HT-29 (cell line): ENCODE data around the gene RAN. TPM values are rescaled to one million over a fixed set of nuclear protein-coding genes. Genes with fewer than 3 reads are reported as not detected.
"Not testable (repeated sequence)": the region's sequence is repeated elsewhere in the genome, so short reads cannot be mapped to it uniquely, and the experiment has no call there.

Experiments used
- DNase-seq: peaks from one replicate; pipeline ENCODE4 v3.0.0-alpha.2; 2015; ENCODE audit warnings: low spot score
- total RNA-seq: library from RNA; depleted of rRNA; stranded (reverse); fragments of >200 nt; shearing (Covaris generic); gene quantifications from 2 replicates; pipeline ENCODE4 v1.2.3, GENCODE V29; 2014

Gene RAN
- total RNA-seq, 1 experiment from 2014 or later = 1,255 TPM

DNA sequence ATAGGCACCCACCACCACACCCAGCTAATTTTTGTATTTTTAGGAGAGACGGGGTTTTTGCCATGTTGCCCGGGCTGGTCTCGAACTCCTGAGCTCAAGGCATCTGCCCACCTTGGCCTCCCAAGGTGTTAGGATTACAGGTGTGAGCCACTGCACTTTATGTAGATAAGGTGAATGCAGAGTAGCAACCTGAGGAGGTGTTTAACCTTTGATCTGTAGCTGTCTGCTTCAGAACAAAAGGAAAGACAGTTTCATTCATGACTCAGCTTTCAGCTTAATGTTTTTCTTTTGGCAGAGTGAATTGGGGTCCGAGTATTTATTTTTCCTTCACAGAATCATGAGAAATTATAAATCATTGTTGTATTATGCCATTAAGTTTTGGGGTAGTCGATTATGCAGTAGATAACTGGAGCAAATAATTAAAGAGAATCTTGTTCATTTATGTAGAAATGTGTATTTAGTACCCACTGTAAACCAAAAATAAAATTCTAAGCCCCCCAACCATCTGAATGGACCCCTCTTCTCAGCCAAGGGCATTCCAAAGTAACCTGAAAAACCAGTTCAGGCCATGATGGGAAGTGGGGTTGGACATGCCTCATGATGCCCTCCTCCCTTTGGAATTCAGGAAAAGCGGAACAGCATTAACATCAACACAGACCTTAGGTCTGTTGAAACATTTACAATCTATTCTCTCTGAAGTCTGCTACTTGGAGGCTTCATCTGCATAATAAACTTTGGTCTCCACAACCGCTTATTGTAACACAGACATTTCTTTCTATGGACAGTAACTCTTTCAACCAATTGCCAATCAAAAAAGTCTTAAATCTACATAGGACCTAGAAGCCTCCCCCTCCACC lies 22.1 kb upstream of the RAN start:
- peak; percentile 70 for DNase-seq

DNA sequence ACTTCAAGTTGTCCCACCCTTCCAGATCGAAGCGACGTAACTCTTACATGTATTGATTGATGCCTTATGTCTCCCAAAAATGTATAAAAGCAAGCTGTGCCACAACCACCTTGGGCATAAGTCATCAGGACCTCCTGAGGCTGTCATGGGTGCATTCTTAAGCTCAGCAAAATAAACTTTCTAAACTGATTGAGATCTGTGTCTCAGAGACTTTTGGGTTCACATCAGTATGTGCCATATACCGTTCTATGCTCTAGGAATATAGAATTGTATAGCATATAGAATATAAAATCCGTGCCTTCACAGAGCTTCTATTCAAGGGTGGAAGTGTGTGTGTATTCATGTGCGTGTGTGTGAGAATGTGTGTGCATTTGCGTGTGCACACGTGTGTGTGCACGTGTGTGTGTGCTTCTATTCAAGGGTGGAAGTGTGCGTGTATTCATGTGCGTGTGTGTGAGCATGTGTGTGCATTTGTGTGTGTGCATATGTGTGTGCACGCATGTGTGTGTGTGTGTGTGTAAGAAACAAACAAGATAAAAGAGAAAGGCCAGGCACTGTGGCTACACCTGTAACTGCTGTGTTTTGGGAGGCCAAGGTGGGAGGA lies 21.3 kb upstream of the RAN start:
- no peak for DNase-seq

DNA sequence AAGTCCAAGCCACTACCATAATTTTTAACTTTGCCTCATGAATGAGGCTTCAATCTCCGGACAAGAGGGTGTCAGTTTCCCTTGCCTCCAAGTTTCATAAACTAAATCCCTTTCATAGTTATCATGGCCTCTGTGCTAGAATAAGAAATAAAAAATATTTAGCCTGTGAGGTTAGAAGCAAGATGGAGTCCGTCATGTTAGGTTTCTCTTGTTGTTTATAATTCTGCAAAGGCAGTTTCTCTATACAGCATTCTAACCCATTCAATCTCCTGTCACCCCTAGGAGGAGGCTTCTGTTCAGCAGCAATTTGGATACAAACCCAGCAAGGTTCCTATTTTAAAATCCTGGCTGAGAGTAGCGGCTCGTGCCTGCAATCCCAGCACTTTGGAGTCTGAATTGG lies 15.8 kb upstream of the RAN start:
- DNase-seq = no peak

DNA sequence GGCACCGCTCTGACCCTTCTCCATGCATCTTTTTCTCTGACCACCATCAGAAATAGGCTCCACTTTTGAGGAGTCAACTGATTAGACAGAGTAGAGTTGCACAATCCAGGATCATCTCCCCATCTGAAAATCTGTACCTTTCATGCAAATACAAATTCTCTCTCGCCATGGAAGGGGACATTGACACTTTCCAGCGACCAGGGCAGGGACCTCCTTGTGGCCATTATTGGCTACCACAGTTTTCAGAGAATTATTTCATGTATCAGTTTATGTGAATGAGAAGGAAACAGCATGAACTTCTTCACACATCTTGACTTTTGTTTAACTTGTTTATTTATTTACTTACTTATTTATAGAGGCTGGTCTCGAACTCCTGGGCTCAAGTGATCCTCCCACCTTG lies 13.8 kb upstream of the RAN start:
- no peak for DNase-seq

DNA sequence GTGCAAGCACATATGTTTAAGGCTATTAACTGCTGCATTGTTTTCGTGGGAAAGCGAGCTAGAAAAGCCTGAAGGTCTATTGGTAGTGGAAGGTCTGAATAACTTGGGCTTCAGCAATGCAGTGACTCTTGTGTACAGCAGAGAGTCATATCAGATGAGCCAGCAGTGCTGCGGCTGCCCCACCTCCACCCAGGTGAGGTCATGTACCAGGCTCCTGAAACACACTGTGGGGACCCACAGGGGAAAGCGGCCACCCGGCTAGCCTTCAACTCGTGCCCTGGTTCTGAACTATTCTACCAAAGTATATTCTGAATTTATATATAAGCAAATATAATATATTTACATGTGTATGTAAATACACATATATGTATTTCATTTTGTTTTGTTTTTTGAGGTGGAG lies 12.7 kb upstream of the RAN start:
- no peak for DNase-seq

DNA sequence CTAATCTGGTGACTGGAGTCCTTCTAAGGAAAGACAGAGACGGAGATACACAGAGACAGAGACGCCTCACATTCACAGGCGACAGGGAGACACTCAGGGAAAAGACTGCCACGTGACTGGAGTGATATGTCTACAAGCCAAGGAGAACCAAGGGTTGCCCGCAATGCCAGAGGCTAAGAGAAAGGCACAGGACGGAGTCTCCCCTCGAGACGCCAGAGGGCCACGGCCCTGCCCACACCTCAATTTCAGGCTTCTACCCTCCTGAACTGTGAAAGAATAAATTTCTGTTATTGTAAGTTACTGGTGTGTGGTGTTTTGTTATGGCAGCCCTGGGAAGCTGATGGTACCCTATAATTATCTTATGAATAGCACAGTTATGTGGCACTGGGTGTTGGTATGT lies 11.6 kb upstream of the RAN start:
- DNase-seq = no peak

DNA sequence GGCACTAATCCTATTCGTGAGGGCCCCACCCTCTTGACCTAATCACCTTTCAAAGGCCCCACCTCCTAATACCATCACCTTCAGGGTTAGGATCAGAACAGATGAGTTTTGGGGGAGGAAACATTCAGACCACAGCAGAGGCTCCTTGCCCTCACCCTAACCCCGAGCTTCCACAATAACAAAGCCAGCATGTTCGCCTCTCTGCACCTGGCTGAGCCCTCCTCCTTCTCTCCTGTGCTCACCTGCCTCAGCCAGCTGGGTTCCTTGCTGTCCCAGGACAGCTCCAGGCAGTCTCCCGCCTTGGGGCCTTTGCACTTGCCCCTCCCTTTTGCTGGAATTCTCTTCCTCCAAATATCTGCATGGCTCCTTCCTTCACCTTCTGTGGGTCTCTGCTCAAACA lies 9.7 kb upstream of the RAN start:
- no peak for DNase-seq

DNA sequence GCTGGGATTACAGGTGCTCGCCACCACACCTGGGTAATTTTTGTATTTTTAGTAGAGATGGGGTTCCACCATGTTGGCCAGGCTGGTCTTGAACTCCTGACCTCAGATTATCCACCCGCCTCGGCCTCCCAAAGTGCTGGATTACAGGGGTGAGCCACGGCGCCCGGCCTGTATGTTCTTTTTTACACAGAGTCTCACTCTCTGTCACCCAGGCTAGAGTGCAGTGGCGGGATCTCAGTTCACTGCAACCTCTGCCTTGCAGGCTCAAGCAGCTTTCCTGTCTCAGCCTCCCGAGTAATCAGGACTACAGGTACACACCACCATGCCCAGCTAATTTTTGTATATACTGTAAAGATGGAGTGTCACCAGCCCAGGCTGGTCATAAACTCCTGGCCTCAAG lies 9.1 kb upstream of the RAN start:
- DNase-seq = not testable (repeated sequence)

DNA sequence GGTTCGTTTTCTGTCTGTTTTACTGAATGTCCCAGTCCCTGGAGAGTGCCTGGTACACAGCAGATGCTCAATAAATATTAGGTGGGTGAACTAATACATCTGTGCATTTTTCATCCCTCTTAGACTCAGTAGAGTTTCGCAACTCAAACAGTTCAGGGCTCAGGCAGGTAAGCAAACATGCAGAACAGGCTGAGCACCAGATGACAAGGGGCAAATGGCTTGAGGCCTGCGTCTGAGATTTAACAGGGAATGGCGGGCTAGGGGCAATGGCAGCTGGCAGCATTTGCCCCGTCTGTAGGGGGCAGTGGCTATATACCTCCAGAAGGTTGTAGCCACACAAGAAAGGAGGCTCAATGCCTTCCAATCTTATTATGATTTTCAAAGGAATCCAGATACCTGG lies 8.6 kb upstream of the RAN start:
- no peak for DNase-seq

DNA sequence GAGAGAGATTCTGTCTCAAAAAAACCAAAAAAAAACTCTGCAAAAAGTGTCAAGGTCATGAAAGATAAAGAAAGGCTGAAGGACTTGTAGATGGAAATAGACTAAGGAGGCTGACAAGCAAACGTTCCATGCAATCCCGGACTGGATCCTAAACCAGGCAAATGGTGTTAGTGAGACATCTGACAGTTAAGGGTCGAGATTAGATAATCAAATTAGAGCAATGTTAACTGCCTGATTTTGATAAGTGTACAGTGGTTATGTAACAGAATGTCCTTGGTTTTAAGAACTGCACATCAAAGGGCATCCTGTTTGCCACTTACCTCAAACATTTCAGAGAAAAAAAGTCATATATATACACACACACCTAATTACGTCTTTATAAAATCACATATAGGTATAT lies 3.5 kb upstream of the RAN start:
- no peak for DNase-seq

DNA sequence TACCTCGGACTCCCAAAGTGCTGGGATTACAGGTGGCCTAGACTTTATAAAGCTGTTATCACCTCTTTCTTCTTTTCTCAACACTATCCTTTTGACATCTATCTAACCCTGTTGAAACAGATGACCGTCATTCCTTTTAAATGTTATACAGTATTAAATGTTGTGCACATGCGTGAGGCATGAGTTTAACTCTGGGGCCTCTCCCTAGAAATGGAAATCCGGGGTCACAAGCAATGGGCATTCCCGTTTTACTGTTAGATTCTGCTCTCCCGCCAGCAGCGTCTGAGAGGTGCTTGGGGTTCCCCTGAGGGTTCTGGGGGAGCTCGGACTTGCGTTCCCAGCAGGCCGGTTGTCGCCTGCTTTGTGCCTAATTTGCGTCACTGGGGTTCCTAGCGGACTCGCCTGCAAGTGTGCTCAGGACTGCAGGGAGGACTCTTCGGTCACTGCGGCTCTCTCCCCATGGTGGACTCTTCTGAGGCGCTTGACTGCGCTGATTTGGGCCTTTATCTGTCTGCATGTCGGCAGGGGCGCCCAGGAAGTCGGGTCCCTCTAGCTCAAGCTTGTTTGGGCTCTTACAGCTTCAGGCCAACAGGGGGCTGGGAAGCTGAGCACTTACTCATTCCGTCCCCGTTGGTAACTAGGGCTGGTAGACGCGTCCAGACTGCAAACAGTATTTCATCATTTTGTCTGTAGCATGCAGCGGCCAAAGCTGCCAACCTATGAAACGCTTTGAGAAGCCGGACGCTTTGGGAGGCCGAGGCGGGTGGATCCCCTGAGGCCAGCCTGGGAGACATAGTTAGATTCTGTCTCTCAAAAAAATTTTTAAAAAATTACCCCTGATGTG lies 1.2 kb upstream of the RAN start:
- peak; percentile 65 for DNase-seq

DNA sequence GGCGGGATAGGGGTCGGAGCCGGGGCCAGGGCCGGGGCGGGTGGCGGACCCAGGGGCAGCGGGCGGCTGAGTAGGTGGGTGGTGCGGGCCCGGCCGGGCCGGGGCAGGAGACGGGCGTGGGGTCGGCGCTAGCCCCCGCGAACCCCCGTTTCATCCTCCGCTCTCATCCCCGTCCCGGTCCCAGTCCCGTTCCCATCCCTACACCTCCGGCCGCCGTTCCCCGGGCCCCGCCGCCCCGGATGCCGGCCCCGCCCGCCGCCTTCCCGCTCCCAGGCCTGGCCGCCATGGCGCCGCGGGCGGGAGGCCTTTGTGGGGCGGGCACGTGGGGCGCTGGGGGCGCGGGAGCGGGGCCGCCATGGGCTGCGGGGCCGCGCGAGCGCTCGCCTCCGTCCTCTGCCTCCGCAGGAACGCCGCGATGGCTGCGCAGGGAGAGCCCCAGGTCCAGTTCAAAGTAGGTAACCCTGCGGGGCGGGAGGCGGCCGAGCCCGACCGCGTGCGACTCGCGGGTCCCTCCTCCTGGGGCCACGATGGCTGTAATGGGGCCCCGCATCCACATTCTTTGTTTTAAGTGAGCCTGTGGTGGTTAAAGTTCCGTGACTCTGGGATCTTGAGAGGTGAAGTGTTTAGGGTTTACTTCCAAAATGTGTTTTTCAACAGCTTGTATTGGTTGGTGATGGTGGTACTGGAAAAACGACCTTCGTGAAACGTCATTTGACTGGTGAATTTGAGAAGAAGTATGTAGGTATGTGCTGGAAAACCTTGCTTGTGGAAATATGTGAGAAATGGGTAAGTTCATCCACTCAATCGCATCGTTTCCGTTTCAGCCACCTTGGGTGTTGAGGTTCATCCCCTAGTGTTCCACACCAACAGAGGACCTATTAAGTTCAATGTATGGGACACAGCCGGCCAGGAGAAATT lies 572 bp downstream of the RAN start:
- peak; percentile 41 for DNase-seq

DNA sequence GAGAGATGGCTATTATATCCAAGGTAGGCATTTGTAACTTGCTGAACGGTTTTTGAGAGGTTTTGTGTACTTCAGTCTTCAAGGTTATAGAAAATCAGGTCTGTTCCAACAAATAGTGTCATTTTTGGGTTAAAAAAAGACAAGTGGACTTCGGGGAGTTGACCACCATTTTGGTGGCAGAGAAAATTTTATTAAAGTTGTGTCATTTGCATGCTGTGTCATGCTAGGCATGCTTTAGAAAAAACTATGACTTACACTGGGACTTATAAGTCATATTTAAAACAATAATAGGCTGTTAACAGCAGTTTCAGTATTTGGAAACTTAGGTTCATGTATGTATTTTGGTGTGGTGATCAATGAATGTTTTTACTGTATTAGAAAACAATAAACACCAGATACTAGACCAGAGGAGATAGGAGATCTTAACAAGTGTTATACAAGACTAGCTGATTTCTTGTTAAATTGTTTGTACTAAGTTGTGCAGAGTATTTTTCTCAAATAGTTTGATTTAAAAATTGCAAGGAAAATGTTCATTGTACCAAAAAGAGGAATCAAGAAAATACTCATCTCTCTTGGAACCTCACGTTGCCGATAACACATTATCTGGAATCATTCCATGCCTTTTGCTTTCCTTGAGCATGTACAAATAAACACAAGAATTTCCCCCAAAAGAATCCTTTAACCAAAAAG lies 1.4 kb downstream of the RAN start:
- no peak for DNase-seq

DNA sequence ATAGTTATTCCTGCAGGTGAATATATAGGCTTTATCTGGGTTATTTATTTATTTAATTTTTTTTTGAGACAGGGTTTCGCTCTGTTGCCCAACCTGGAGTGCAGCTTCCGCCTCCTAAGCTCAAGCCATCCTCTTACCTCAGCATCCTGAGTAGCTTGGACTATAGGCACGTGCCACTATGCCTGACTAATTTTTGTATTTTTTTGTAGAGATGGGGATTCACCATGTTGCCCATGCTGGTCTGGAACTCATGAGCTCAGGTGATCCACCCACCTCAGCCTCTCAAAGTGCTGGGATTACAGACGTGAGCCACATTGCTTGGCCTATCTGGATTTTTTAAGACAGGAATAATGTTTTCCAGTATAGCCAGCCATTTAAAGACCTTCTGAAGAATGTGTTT lies 2.0 kb downstream of the RAN start:
- no peak for DNase-seq

DNA sequence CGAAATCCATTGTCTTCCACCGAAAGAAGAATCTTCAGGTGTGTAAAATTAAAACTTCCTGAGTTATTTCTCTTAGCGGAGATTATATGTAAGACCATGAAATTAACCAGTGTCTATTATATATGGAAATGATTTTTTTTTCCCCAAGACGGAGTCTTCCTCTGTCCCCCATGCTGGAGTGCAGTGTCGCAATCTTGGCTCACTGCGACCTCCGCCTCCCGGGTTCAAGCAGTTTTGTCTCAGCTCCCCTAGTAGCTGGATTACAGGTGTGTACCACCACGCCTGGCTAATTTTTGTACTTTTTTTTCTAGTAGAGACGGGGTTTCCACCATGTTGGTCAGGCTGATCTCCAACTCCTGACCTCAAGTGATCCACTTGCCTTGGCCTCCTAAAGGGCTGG lies 2.8 kb downstream of the RAN start:
- no peak for DNase-seq

DNA sequence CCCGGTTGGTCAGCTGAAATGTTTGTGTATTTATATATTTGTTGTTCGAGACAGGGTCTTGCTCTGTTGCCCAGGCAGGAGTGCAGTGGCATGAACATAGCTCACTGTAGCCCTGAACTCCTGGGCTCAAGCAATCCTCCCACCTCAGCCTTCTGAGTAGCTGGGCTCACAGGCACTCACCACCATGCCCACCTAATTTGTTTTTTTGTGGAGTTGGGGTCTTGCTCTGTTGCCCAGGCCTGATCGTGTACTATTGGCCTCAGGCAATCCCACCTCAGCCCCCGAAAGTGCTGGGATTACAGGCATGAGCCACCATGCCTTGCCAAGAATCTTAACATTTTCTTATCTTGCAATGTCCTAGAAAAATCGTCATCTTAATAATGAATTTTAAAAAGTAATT lies 3.3 kb downstream of the RAN start:
- no peak for DNase-seq

DNA sequence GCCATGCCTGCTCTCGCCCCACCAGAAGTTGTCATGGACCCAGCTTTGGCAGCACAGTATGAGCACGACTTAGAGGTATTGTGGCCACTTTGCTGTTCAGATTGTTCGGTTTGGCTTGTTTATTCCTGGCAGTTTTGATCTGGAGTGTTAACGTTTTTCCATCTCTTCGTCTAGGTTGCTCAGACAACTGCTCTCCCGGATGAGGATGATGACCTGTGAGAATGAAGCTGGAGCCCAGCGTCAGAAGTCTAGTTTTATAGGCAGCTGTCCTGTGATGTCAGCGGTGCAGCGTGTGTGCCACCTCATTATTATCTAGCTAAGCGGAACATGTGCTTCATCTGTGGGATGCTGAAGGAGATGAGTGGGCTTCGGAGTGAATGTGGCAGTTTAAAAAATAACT lies 3.8 kb downstream of the RAN start:
- DNase-seq = not testable (repeated sequence)

DNA sequence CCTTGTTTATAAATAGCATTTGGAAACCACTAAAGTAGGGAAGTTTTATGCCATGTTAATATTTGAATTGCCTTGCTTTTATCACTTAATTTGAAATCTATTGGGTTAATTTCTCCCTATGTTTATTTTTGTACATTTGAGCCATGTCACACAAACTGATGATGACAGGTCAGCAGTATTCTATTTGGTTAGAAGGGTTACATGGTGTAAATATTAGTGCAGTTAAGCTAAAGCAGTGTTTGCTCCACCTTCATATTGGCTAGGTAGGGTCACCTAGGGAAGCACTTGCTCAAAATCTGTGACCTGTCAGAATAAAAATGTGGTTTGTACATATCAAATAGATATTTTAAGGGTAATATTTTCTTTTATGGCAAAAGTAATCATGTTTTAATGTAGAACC lies 4.4 kb downstream of the RAN start:
- DNase-seq = no peak

DNA sequence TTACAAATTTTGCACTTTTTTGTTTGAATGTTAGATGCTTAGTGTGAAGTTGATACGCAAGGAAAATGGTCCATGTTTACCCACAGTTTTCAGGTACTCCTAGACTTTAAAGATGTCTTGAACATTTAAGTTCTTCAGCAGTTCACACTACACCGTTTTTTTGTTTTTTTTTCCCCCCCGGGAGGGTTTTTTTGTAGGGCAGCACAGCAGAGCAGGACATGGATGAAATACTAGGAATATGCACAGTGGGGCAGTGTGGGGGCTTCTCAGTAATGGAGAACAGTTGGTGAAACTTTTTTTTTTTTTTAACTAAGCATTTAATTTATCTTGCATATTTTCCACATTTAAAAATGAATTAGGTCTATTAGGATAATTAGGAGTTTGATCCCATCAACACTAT lies 4.9 kb downstream of the RAN start:
- DNase-seq = no peak

DNA sequence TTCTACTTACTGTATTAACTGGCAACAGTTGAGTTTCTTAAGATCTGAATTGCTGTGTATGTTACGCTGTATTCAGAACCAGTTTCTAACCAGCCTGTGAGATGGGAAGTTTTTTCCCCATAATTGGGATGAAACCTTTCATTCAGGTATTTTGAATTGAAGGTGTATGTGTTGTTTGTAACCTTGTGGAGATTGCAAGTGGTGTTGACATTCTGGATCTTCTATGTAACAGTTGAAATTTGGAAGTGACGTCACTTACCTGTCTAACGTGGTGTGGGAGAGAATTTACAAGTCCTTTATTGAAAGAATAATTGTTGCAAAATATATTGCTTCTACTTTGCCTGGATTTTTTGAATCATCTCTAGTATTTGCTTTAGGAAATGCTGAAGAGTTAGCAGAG lies 5.5 kb downstream of the RAN start:
- no peak for DNase-seq
